MCF 10A (cell line): ENCODE results near the gene TNFRSF9. TPM values are rescaled to one million over a fixed set of nuclear protein-coding genes. Genes with fewer than 3 reads are reported as not detected.

ENCODE experiments used
- BruUV-seq: library from RNA; stranded (reverse); fragments of 400-500 nt; replicated peaks from 2 replicates; lab custom pipeline; 2021; lab: Mats Ljungman, UMichigan
- CTCF ChIA-PET: fragments of 300-600 bp; sonication (Branson Sonifier 250); formaldehyde crosslinking; extraction: SDS; loops from one replicate; lab custom pipeline; 2021; ENCODE audit warnings: antibody characterized with exemption, inconsistent platforms; lab: Yijun Ruan, JAX
- POLR2A ChIA-PET: fragments of 300-600, 350-650 bp; sonication (Branson Sonifier 250); formaldehyde crosslinking; extraction: SDS; loops from one replicate; lab custom pipeline; 2020; ENCODE audit warnings: antibody characterized with exemption, inconsistent platforms; lab: Yijun Ruan, JAX
- DNase-seq: peaks from one replicate; pipeline ENCODE4 v3.0.0-alpha.2; 2018; ENCODE audit not compliant: unreplicated experiment
- H3K27ac Mint-ChIP-seq: one replicate; pipeline ENCODE4 v1.8.0; 2022; ENCODE audit warnings: mild to moderate bottlenecking, low read depth, mixed read lengths; ENCODE audit not compliant: unreplicated experiment
- H3K27me3 Mint-ChIP-seq: one replicate; pipeline ENCODE4 v1.8.0; 2022; ENCODE audit warnings: mixed read lengths; ENCODE audit not compliant: insufficient read depth, unreplicated experiment
- H3K36me3 Mint-ChIP-seq: one replicate; pipeline ENCODE4 v1.8.0; 2022; ENCODE audit warnings: mild to moderate bottlenecking, moderate library complexity, mixed read lengths; ENCODE audit not compliant: insufficient read depth, unreplicated experiment
- H3K4me1 Mint-ChIP-seq: one replicate; pipeline ENCODE4 v1.8.0; 2022; ENCODE audit warnings: mixed read lengths; ENCODE audit not compliant: insufficient read depth, unreplicated experiment
- H3K4me3 Mint-ChIP-seq: one replicate; pipeline ENCODE4 v1.8.0; 2022; ENCODE audit warnings: mild to moderate bottlenecking, moderate library complexity, mixed read lengths; ENCODE audit not compliant: unreplicated experiment
- H3K9me3 Mint-ChIP-seq: one replicate; pipeline ENCODE4 v1.8.0; 2022; ENCODE audit warnings: mixed read lengths; ENCODE audit not compliant: unreplicated experiment
- intact Hi-C: fragments of 100-400 bp; cut with micrococcal nuclease; formaldehyde crosslinking; loops from 2 replicates; pipeline ENCODE4 v1.14.1; 2022
- total RNA-seq: library from RNA; stranded (reverse); gene quantifications from 2 replicates; pipeline ENCODE4 v1.2.3, GENCODE V29; 2022
- TF ChIP-seq, protein P1 (sequence below): fragments of 200-600 bp; IDR thresholded peaks from one replicate; pipeline ENCODE4 v1.8.0; 2022; ENCODE audit warnings: antibody characterized with exemption, mild to moderate bottlenecking; ENCODE audit not compliant: unreplicated experiment

Gene TNFRSF9
- total RNA-seq, 1 experiment from 2014 or later, result 0.98 TPM

DNA sequence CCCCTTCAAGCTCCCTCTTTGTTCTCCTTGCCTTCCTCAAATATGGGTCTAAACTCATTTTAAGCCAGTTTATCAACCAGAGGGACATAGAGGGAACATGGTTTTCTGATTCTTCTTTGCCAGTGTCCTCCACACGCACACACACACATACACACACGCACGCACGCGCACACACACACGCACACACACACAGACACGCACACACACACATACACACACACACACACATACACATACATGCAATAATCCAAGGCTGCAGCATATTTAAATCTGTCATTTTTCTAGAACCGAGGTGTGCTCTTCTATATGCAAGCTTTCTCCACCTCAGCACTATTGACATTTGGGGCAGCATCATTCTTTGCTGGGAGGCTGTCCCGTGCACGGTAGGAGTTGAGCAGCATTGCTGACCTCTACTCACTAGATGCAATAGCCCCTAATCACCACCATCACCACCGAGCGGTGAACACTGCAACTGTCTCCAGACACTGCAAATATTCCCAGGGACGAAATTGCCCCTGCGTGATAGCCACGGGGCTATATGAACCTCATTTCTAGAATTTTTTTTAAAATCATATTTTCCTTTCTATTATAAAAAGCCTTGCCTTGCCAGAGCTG lies 8.0 kb downstream of the TNFRSF9 start:
- TF ChIP-seq, protein P1, sequence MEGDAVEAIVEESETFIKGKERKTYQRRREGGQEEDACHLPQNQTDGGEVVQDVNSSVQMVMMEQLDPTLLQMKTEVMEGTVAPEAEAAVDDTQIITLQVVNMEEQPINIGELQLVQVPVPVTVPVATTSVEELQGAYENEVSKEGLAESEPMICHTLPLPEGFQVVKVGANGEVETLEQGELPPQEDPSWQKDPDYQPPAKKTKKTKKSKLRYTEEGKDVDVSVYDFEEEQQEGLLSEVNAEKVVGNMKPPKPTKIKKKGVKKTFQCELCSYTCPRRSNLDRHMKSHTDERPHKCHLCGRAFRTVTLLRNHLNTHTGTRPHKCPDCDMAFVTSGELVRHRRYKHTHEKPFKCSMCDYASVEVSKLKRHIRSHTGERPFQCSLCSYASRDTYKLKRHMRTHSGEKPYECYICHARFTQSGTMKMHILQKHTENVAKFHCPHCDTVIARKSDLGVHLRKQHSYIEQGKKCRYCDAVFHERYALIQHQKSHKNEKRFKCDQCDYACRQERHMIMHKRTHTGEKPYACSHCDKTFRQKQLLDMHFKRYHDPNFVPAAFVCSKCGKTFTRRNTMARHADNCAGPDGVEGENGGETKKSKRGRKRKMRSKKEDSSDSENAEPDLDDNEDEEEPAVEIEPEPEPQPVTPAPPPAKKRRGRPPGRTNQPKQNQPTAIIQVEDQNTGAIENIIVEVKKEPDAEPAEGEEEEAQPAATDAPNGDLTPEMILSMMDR, result no peak
- no peaks in the 10 kb centered on the region for H3K9me3 Mint-ChIP-seq
- H3K27ac Mint-ChIP-seq, result no peak overlapping the region
- CTCF ChIA-PET, result no interaction called here
- H3K36me3 Mint-ChIP-seq, result no peaks in the 10 kb centered on the region
- DNase-seq, result no peak
- no peak overlapping the region for H3K4me3 Mint-ChIP-seq
- POLR2A ChIA-PET, result no interaction called here
- peaks cover 46% of the 10 kb centered on the region for H3K27me3 Mint-ChIP-seq
- intact Hi-C loops, result no loop called here
- BruUV-seq, result no TSS peak
- H3K4me1 Mint-ChIP-seq, result no peaks in the 10 kb centered on the region

DNA sequence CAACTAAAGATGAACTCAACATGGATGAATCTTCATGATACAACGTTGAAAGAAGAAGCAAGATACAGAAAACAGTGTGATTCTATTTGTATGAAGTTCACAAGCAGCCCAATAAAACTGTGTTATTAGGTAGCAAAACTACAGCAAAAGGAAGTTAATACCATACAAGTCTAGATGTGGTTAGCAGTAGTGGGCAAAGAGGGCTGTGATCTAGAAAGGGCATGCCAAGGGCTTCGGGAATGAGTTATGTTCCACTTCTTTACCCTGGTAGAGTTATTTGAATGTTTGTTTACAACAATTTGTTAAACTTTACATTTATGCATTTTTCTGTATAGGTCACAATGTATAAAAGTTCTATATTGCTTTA lies 9.2 kb downstream of the TNFRSF9 start:
- CTCF ChIA-PET, result no interaction called here
- TF ChIP-seq, protein P1, result no peak
- Mint-ChIP-seq H3K27ac (no peak overlapping the region), H3K4me3 (no peak overlapping the region), H3K4me1 (no peaks in the 10 kb centered on the region), H3K36me3 (no peaks in the 10 kb centered on the region), H3K9me3 (no peaks in the 10 kb centered on the region), H3K27me3 (peaks cover 51% of the 10 kb centered on the region)
- POLR2A ChIA-PET, result no interaction called here
- no peak for DNase-seq
- BruUV-seq, result no TSS peak
- intact Hi-C loops, result no loop called here

DNA sequence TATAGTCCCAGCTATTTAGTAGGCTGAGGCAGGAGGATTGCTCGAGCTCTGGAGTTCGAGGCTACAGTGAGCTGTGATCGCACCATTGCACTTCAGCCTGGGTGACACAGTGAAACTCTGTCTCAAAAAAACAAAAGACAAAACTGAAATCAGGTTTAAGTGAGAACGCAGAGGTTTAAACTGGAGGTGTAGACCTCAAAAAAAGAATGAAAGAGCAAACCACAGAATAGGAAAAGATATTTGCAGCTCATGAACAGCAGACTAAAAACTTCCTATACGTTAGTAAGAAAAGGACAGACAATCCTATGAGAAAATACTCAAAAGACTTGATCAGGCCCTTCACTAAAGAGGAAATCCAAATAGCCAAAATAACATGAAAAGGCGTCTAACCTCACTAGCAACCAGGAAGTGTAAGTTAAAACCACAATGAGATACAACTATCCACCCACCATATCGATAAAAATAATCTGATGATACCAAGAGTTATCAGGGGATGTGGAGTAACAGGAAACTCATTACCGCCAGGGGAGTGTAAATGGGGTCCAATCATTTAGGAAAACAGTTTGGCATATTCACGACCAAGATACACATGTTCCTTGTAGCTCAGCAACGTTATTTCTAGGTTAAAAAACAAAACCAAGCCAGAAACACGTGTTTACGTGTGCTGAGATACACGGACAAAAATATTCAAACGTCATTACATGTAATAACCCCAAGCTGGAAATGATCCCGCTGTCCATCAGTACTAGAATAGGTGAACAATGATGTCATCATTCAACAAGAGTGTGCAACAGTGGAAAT lies 9.8 kb downstream of the TNFRSF9 start:
- Mint-ChIP-seq H3K27ac (no peak overlapping the region), H3K36me3 (no peaks in the 10 kb centered on the region), H3K9me3 (no peaks in the 10 kb centered on the region), H3K4me3 (no peak overlapping the region), H3K27me3 (peaks cover 50% of the 10 kb centered on the region), H3K4me1 (no peaks in the 10 kb centered on the region)
- TF ChIP-seq, protein P1, result no peak
- intact Hi-C loops, result no loop called here
- POLR2A ChIA-PET, result no interaction called here
- CTCF ChIA-PET, result interaction anchor here (0.6 to 0.9 kb wide), 2 partner anchors 27 to 579 kb away, joined by 4 to 5 read pairs; no protein-coding TSS in a partner anchor
- no TSS peak for BruUV-seq
- no peak for DNase-seq

DNA sequence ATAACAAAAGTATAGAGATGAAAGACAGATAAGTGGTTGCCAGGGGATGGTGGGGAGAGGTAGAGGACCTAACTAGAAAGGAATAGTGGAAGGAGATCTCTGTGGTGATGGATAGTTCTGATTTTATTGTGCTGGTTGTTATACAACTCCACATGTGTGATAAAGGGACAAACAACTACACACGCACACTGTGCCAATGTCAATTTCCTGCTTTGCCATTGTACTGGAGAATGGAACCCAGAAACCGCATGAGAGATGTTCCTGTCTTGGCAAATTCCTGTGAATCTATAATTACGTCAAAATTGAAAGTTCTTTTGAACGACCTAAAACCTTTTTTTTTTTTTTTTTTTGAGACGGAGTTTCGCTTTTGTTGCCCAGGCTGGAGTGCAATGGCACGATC lies 11.0 kb downstream of the TNFRSF9 start:
- no peaks in the 10 kb centered on the region for H3K9me3 Mint-ChIP-seq
- ChIA-PET CTCF (no interaction called here), POLR2A (no interaction called here)
- intact Hi-C loops, result no loop called here
- BruUV-seq, result no TSS peak
- DNase-seq, result no peak
- no peaks in the 10 kb centered on the region for H3K4me1 Mint-ChIP-seq
- H3K27me3 Mint-ChIP-seq, result peaks cover 37% of the 10 kb centered on the region
- no peak overlapping the region for H3K4me3 Mint-ChIP-seq
- TF ChIP-seq, protein P1, result no peak
- no peak overlapping the region for H3K27ac Mint-ChIP-seq
- no peaks in the 10 kb centered on the region for H3K36me3 Mint-ChIP-seq
